OCI-LY1 (cell line): ENCODE results near the gene SLC35F2.
A peak's percentile ranks its signal among the peaks of the same experiment; 100 is the strongest.

ENCODE experiments used
- H2AFZ ChIP-seq: fragments of 200-600 bp; sonication (generic), shearing (Covaris generic); 2 replicates; pipeline ENCODE4 v1.6.0; 2014; ENCODE audit warnings: antibody characterized with exemption, mild to moderate bottlenecking, low read length
- H3F3A ChIP-seq: fragments of 200-600 bp; sonication (generic), shearing (Covaris generic); 2 replicates; pipeline ENCODE4 v1.6.0; 2014; ENCODE audit warnings: mild to moderate bottlenecking, antibody characterized with exemption, low read length, moderate library complexity; ENCODE audit not compliant: insufficient read depth
- H3K27ac ChIP-seq: fragments of 200-600 bp; sonication (generic); 2 replicates; pipeline ENCODE4 v1.5.1; 2014; ENCODE audit warnings: low read length, mixed run types, mild to moderate bottlenecking, low read depth; ENCODE audit not compliant: poor library complexity, severe bottlenecking
- H3K27me3 ChIP-seq: fragments of 200-600 bp; sonication (generic); 2 replicates; pipeline ENCODE4 v1.6.0; 2014; ENCODE audit warnings: antibody characterized with exemption, mild to moderate bottlenecking, low read length, moderate library complexity; ENCODE audit not compliant: insufficient read depth
- H3K36me3 ChIP-seq: fragments of 200-600 bp; sonication (generic); 2 replicates; pipeline ENCODE4 v1.6.1; 2014; ENCODE audit warnings: mild to moderate bottlenecking, antibody characterized with exemption, low read length, moderate library complexity, mixed read lengths; ENCODE audit not compliant: insufficient read depth
- H3K4me1 ChIP-seq: fragments of 200-600 bp; sonication (generic); 2 replicates; pipeline ENCODE4 v1.5.1; 2014; ENCODE audit warnings: mild to moderate bottlenecking, low read length, moderate library complexity; ENCODE audit not compliant: insufficient read depth, severe bottlenecking
- H3K4me2 ChIP-seq: fragments of 200-600 bp; sonication (generic), shearing (Covaris generic); 2 replicates; pipeline ENCODE4 v1.6.1; 2014; ENCODE audit warnings: low read length
- H3K4me3 ChIP-seq: fragments of 200-600 bp; sonication (generic); 2 replicates; pipeline ENCODE4 v1.5.1; 2014; ENCODE audit warnings: low read length, low read depth, mild to moderate bottlenecking, mixed read lengths; ENCODE audit not compliant: poor library complexity, severe bottlenecking
- H3K79me2 ChIP-seq: fragments of 200-600 bp; shearing (Covaris generic); 2 replicates; pipeline ENCODE4 v1.6.1; 2016; ENCODE audit warnings: mixed run types, low read length, mixed read lengths; ENCODE audit not compliant: insufficient read depth
- H3K9ac ChIP-seq: fragments of 200-600 bp; sonication (generic), shearing (Covaris generic); 2 replicates; pipeline ENCODE4 v1.6.1; 2014; ENCODE audit warnings: mild to moderate bottlenecking, low read length, mixed read lengths
- H3K9me2 ChIP-seq: fragments of 200-600 bp; sonication (generic), shearing (Covaris generic); 2 replicates; pipeline ENCODE4 v1.6.1; 2014; ENCODE audit warnings: low read depth, mild to moderate bottlenecking, low read length, mixed read lengths
- H3K9me3 ChIP-seq: fragments of 200-600 bp; shearing (Covaris generic); 2 replicates; pipeline ENCODE4 v1.6.1; 2014; ENCODE audit warnings: low read length, mixed read lengths
- H4K20me1 ChIP-seq: fragments of 200-600 bp; sonication (generic), shearing (Covaris generic); 2 replicates; pipeline ENCODE4 v1.6.0; 2016; ENCODE audit warnings: mild to moderate bottlenecking, low read length; ENCODE audit not compliant: insufficient read depth
- CTCF ChIP-seq: fragments of 200-600 bp; sonication (generic), shearing (Covaris generic); IDR thresholded peaks from 2 replicates; pipeline ENCODE4 v1.5.1; 2017; ENCODE audit warnings: mild to moderate bottlenecking, antibody characterized with exemption, low read length, moderate library complexity, mixed read lengths
- EZH2 ChIP-seq: fragments of 200-600 bp; sonication (generic), shearing (Covaris generic); IDR thresholded peaks from 2 replicates; pipeline ENCODE4 v1.8.0; 2017; ENCODE audit warnings: borderline replicate concordance, mixed run types, mild to moderate bottlenecking, antibody characterized with exemption, low read length, moderate library complexity, mixed read lengths

Gene SLC35F2

DNA sequence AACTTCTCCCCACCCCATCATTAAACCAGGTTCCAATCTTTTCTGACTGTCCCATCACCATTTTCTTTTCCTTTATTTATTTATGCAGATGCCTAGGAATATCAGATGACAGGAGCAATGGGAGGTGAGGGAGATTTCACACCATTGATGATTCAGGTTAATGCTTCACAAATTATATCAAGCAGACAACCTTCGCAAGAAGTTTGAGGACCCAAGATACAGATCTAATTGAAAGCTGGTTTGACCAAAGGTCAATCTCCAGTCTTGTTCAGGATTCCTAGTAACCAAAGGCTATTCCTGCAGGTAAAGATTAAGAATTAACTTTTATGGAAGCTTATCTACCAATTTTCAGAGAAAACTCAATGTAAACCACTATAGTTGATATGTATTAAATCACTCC, 54.4 kb downstream of the SLC35F2 start:
- Histone ChIP-seq H3K27me3 (no peaks in the 10 kb centered on the region), H3K9ac (no peak overlapping the region), H3K4me2 (no peak overlapping the region), H3K36me3 (peaks cover 77% of the 10 kb centered on the region), H3K4me1 (no peaks in the 10 kb centered on the region), H3K4me3 (no peak overlapping the region), H3F3A (no peaks in the 10 kb centered on the region), H3K9me3 (no peaks in the 10 kb centered on the region), H3K27ac (no peak overlapping the region), H4K20me1 (no peaks in the 10 kb centered on the region), H3K9me2 (no peaks in the 10 kb centered on the region), H2AFZ (no peak overlapping the region), H3K79me2 (no peaks in the 10 kb centered on the region)
- no peak for TF ChIP-seq EZH2
- TF ChIP-seq CTCF: no peak

- Histone ChIP-seq H3K36me3 (peaks cover 65% of the 10 kb centered on the region), H3K9ac (no peak overlapping the region), H3K79me2 (no peaks in the 10 kb centered on the region), H2AFZ (no peak overlapping the region), H4K20me1 (no peaks in the 10 kb centered on the region), H3K27ac (no peak overlapping the region), H3K9me3 (no peaks in the 10 kb centered on the region), H3F3A (no peaks in the 10 kb centered on the region), H3K4me2 (no peak overlapping the region), H3K4me1 (no peaks in the 10 kb centered on the region), H3K4me3 (no peak overlapping the region), H3K27me3 (no peaks in the 10 kb centered on the region), H3K9me2 (no peaks in the 10 kb centered on the region)
- no peak for TF ChIP-seq EZH2
- TF ChIP-seq CTCF: no peak
Measured at GRCh38 chr11:107801641-107802040, 56.9 kb downstream of the SLC35F2 start.

DNA sequence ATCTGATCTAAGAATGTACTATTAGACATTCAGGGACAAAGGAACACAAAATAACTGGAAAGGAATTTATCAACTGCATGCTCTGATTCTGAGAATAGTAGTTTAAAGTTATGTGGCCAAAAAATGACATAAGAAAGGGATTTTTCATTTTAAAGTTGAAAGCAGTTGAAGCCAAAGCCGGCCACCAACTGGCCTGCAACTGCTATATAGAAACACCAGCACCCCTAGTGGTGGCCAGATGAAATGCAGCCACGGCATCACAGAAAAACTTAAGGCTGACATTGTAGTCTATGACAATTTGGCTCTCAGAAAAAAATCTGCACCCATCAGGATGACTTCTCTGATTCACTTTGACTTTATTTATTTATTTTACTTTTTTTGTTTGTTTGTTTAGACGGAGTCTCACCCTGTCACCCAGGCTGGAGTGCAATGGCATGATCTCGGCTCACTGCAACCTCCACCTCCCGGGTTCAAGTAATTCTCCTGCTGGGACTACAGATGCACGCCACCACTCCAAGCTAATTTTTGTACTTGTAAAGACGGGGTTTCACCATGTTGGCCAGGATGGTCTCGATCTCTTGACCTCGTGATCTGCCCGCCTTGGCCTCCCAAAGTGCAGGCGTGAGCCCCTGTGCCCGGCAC, 59.2 kb downstream of the SLC35F2 start:
- Histone ChIP-seq H3K9ac (no peak overlapping the region), H3K4me2 (no peak overlapping the region), H4K20me1 (no peaks in the 10 kb centered on the region)

More for the DNA sequence above, 59.2 kb downstream of the SLC35F2 start:
- Histone ChIP-seq H3K36me3 (peaks cover 64% of the 10 kb centered on the region), H3F3A (no peaks in the 10 kb centered on the region), H2AFZ (no peak overlapping the region), H3K27ac (no peak overlapping the region), H3K4me1 (no peaks in the 10 kb centered on the region), H3K9me3 (0 out of 2 replicates have a peak, but pooled peaks cover 4% of the 10 kb centered on the region), H3K27me3 (no peaks in the 10 kb centered on the region), H3K79me2 (no peaks in the 10 kb centered on the region), H3K4me3 (no peak overlapping the region), H3K9me2 (no peaks in the 10 kb centered on the region)
- TF ChIP-seq EZH2 (no peak), CTCF (peak; percentile 86)
